GM19467 (cell line): ENCODE measurements around the gene SRP9.
"Not testable (repeated sequence)": the region's sequence is repeated elsewhere in the genome, so short reads cannot be mapped to it uniquely, and the experiment has no call there.

ENCODE experiments used
- ATAC-seq: cut with Tn5 transposase; IDR thresholded peaks from one replicate; pipeline ENCODE4 v1.9.1; 2021; ENCODE audit warnings: mild to moderate bottlenecking, moderate library complexity; ENCODE audit not compliant: unreplicated experiment

The SRP9 gene

DNA sequence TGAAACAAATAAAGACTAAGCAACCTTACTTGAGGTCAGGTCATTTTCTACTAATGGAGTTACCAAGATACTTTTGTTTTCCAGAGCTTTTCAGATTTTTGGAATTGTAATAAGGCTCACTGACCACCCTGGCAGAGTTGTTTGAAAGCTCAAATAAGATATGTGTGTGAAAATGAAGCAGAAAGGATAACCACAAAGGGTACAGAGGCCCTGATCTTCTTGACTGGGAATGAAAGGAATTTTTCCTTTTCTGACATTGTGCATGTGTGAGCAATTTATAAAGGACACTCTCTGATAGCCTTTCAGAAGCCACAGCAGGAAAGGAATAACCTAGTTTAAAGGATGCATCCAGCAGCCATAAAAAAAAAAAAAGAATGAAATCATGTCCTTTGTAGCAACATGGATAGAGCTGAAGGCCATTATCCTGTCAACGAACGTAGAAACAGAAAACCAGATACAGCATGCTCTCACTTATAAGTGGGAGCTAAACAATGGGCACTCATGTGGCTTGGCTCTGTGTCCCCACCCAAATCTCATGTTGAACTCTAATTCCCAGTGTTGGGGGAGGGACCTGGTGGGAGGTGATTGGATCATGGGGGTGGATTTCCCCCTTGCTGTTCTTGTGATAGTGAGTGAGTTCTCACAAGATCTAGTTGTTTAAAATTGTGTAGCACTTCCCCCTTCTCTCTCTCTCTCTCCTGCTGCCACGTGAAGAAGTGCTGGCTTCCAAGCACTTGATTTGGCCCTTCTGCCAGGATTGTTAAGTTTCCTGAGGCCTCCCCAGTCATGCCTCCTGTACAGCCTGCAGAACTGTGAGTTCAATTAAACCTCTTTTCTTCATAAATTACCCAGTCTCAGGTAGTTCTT is 3.1 kb upstream of the SRP9 start:
- ATAC-seq, result no peak

DNA sequence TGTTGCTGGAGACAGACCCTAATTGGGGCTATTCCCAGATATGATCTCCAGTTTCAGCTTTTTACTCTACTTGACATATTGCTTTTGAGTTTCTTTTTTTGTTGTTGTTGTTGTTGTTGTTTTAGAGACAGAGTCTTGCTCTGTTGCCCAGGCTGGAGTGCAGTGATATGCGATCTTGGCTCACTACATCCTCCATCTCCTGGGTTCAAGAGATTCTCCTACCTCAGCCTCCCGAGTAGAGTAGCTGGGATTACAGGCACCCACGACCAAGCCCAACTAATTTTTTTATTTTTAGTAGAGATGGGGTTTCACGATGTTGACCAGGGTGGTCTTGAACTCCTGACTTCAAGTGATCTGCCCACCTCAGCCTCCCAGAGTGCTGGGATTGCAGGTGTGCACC is 1.3 kb upstream of the SRP9 start:
- no peak for ATAC-seq

DNA sequence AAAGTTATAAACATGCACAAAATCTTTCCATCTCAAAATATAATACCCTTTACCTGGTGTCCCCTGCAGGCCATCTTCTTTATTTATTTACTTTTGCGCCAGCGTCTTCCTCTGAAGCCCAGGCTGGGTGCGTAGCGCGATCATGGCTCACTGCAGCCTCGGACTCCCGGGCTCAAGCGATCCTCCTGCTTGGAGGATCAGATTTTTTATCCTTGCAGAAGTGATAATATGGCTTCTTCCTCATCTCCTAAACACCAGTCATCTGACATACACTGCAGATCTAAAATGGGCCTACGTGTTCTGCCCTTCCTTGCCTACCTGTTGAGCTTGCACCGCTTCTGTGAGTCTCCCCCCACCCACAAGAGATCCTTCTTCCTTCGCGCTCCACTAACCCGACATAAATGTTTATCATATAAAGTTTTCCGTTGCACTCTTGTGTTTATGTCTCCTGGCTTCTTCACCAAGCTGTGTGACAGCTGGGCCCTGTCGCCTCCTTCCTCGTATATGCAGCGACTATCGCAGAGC is 506 bp upstream of the SRP9 start:
- ATAC-seq, result peak; percentile 14

DNA sequence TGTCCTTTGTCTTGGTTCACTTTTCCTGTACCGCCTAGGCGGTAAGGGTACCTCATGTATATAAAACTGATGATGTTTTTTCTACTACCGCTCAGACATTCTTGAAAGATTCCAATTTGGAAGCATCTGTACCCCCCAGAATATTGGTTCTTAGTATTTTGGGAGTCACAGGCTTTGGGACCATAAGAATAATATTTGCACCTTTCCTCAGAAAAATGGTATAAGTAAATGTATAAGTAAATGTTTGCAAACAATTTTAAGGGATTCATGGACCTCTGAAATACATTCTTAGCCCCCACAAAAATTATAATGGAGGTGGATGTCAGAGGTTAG is 677 bp downstream of the SRP9 start:
- no peak for ATAC-seq

DNA sequence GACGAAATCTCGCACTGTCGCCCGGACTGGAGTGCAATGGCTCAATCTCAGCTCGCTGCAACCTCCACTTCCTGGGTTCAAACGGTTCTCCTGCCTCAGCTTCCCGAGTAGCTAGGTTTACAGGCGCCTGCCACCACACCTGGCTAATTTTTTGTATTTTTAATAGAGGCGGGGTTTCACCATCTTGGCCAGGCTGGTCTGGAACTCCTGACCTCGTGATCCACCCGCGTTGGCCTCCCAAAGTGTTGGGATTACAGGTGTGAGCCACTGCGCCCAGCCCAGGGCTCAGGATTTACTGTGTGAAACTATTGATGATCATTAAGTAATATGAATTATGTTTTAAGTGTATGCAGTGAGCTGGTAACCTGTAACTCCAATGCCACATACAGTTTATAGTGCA is 1.5 kb downstream of the SRP9 start:
- ATAC-seq, result not testable (repeated sequence)

DNA sequence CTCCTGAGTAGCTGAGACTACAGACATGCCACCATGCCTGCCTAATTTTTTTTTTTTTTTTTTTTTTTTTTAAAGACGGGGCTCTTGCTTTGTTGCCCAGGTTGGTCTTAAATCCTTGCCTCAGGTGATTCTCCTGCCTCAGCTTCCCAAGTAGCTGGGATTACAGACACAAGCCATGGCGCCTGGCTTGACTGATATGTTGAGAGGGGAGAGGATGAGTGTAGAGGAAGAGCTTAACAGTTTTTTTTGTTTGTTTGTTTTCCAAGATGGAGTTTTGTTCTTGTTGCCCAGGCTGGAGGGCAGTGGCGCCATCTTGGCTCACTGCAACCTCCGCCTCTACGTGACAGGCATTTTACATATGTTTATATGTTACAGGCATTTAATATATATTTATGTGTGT is 2.5 kb downstream of the SRP9 start:
- no peak for ATAC-seq

DNA sequence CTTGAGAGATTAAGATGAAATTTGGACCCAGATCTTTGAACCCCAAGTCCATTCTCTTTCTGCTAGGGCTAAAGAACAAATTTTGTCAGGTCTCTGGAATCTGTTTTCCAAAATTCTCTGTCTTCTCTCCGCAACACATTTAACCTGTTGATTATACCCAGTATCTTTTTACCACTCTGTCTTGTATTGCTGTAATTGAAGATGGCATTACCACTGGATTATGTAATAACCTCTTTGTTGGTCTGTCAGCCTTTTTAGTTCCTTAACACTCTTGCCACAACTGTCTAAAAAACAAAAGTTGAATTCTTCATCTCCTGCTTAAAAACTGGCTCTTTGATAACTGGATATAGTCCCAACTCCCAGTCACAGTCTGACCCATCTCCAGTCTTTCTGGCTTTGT is 3.0 kb downstream of the SRP9 start:
- no peak for ATAC-seq

DNA sequence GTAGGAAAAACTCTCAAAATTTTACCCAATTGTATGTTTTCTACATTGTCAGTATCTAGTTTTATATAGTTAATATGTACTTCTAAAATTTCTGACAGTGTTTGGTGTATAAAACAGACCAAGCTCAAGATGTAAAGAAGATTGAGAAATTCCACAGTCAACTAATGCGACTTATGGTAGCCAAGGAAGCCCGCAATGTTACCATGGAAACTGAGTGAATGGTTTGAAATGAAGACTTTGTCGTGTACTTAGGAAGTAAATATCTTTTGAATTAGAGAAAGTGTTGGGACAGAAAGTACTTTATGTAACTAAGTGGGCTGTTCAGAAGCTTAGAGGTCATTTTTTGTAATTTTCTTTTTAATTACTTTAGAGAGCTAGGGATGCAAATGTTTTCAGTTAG is 11.5 kb downstream of the SRP9 start:
- ATAC-seq, result not testable (repeated sequence)

DNA sequence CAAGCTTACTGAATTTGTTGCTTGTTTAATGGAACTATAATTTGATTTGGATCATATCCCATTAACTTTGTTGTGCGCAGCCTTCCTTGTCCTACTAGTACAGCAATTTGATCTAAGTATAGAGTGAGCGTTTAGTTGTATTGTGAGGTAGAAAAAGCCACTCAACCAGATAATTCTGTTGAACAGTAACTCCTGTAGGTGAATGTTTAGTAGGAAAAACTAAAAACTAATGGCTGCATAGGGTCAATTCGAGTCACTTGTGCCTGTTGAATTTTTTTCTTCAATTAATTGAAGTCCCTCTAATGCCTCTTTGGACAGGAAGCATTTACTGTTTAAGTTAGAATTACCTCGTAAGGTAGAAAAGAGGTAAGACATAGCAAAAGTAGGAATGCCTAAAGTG is 17.3 kb downstream of the SRP9 start:
- no peak for ATAC-seq

DNA sequence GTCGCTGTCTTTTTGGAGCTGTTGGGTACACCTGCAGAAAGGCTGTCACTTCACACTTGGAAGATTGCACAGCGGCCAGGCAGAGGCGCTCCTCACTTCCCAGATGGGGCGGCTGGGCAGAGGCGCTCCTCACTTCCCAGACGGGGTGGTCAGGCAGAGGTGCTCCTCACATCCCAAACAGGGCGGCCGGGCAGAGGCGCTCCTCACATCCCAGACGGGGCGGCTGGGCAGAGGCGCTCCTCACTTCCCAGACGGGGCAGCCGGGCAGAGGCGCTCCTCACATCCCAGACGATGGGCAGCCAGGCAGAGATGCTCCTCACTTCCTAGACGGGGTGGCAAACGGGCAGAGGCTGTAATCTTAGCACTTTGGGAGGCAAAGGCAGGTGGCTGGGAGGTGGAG is 18.5 kb downstream of the SRP9 start:
- not testable (repeated sequence) for ATAC-seq

DNA sequence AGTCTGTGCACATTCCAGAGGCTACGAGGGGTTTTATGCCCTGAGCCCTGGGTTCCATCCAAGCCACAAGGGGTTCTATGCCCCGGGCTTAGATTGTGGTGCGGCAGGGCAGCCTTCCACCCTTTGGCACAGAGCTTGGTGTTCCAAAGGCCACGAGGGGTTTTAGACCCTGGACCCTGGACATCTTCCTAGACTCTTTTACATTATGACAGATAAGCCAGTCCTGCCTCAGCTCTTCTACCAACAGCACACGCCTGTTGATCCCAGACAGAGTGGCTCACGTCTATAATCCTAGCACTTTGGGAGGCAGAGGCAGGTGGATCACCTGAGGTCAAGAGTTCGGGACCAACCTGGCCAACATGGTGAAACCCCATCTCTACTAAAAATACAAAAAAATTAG is 23.5 kb downstream of the SRP9 start:
- not testable (repeated sequence) for ATAC-seq

DNA sequence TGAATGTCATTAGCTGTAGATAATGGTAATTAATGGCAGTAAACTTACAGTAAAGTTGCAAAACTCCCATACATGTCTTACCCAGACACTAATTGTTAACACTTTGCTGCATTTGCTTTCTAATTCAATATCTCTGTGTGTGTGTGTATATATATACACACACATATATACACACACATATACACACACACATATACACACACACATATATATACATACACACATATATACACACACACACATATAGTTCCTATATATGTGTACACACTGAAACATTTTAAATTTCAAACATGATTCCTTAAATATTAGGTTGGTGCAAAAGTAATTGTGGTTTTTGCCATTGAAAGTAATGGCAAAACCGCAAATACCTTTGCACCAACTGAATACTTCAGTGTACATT is 28.6 kb downstream of the SRP9 start:
- no peak for ATAC-seq

DNA sequence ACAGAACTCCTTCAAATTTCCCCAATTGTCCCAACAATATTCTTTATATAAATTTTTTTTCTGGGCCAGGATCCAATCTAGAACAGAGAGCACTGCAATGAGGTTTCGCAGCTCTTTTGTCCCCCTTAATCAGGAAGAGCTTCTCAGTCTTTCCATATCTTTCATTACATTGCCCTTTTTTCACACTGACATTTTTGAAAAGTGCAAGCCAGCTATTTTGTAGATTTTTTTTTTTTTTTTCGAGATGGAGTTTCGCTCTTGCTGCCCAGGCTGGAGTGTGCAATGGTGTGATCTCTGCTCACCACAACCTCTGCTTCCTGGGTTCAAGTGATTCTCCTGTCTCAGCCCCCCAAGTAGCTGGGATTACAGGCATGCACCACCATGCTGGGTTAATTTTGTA is 29.1 kb downstream of the SRP9 start:
- not testable (repeated sequence) for ATAC-seq

DNA sequence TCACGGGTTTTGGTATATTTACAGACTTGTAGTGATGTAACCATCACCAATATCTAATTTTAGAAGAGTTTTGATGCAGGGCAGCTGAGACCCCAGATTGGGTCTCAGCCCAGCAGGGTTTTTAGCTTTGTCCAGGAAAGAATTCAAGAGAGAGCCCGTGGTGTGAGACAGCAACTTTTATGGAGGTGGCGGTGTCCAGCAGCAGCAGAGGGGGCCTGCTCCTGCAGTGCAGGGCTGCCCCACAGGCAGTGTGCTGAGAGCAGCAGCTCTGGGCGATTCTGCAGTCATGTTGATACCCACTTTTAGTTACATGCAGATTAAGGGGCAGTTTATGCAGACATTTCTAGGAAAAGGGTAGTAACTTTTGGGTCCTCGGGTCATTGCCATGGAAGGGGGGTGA is 30.5 kb downstream of the SRP9 start:
- no peak for ATAC-seq

DNA sequence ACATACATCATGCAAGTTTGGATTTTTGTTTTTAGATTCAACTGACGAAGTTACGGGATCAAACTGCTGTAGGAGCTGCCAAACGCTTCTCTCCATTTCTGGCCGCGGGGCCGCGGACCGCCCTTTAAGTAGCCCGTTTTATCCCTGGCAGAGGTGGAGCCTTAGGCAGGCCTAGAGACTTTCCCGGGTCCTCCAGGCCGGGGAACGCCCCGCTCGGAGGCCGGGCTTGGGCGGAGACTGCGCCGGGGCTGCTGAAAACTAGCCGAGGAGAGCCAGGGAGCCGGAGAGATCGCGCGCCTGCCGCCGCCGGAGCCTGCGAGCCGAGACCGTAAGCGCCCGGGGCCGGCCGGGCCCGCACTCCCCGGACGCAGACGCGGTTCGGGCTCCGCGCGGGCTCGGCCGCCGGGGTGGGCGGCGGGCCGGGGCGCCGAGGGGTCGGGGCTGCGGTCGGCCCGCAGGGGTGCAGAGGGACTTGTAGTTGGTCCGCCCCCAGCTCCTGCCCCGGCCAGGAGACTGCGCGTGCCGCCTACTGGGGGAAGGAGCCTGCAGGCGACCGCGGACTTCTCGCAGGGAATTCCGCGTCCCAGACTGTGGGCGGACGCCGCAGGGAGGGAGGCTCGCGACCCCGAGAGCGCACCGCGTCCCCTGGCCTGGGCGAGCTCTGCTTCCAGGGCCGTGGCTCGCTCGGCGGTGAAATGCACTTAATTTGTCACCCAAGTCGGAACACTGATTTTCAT is 32.4 kb downstream of the SRP9 start, which contains the start of gene EPHX1:
Gene EPHX1 (plus strand): TSS at position 283 of the 737 bp plus-strand sequence. CDS start 18,606 bp downstream, outside the sequence.
- ATAC-seq, result peak; percentile 93

DNA sequence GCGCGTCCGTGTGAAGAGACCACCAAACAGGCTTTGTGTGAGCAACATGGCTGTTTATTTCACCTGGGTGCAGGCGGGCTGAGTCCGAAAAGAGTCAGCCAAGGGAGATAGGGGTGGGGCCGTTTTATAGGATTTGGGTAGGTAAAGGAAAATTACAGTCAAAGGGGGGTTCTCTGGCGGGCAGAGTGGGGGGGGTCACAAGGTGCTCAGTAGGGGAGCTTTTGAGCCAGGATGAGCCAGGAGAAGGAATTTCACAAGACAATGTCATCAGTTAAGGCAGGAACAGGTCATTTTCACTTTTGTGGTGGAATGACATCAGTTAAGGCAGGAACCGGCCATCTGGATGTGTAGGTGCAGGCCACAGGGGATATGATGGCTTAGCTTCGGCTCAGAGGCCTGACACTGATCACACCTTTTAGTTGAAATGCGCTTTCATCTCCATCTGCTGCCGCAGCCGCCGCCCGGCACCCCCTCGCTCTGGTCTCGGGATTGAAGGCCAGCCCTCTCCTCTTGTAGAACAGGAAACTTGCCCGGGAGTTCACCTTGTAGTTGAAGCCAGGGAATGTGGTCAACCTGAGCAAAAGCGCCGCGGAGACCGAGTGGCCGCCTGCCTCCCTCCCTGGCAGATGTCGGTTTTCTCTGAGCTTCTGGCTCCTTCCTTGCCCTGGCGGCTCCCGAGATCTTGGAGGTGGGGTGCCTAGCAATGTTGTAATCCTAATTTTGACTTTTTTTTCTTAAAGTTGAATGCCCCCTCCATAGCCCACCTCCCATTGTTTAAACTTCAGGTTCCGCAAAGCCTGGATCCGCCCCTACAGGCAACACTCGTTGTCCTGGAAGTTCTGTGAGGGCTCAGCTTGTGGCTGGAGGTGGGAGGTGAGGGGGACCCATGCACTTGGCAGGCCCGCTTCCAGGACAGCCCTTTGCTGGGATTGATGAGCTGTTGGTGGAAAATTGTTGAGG is 33.2 kb downstream of the SRP9 start:
- ATAC-seq, result not testable (repeated sequence)

DNA sequence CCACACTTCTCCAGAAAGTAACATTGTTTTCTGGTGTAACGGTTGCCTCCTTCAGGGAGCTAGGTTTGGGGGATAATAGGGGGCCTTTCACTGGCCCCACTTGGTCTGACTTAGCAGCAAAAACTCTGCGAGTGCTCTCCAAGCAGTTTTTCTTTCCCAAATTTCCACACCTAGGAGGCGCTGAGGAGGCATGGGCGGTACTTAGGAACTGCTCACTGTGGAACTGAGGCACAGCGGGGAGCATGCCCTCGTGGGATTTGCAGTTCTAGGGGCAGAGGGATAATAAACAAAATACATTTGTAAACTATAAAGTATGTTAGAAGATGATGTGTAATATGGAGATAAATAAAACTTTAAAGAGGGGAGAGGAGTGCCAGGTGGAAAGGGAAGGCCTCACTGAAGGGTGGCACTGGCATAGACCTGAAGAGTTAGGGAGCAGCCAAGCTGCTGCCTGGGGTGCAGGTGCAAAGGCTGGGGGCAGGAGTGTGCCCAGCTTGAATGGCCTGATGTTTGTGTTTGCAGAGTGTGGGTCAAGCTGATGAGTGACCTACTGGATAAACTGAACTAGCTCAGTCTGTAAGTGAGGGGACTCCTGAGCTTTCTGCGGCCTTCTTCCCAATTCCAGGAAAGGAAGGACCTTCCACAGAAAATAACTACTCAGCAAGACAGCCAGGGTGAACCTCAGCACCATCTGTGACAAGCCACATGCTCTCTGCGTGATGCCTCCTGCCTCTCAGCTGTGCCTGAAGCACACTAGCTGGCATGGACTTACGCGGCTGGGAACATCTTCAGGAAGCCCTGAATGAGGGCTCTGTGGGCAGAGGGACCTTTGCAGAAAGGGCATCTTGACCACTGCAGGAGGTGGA is 34.2 kb downstream of the SRP9 start:
- no peak for ATAC-seq

DNA sequence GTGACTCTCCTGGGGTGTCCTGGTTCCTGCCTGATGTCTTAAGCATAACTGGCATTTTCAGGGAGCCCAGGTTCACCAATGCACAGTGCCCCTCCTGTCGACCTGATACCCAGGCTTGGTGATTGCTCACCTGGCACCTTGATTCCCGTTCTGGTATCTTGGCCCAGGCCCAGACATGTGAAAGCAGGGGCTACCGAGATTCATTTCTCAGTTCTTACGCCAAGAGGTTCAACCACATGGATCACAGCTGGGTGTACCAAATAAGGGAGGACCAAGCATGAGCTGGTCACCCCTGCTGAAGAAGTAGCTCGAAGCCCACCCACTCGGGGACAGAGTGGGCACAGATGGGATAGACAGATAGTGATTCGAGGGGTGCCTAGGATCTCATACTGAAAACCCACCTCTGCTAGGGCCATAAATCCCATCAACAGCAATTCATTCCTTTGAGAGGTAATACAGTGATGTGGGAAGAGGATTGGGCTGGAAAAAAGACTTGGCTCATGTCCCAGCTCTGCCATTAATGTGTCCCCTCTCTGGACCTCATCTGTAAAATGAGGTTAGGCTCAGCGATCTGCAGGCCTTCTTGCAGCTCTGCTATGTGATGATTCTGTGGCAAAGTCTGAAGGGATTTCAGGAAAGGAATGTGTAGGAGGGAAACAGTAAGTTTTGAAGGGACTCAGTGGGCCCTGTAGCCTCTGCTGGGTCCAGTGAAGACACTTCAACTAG is 35.0 kb downstream of the SRP9 start:
- no peak for ATAC-seq
